ENCODE measurements around the gene SGSM1.

Gene SGSM1

DNA sequence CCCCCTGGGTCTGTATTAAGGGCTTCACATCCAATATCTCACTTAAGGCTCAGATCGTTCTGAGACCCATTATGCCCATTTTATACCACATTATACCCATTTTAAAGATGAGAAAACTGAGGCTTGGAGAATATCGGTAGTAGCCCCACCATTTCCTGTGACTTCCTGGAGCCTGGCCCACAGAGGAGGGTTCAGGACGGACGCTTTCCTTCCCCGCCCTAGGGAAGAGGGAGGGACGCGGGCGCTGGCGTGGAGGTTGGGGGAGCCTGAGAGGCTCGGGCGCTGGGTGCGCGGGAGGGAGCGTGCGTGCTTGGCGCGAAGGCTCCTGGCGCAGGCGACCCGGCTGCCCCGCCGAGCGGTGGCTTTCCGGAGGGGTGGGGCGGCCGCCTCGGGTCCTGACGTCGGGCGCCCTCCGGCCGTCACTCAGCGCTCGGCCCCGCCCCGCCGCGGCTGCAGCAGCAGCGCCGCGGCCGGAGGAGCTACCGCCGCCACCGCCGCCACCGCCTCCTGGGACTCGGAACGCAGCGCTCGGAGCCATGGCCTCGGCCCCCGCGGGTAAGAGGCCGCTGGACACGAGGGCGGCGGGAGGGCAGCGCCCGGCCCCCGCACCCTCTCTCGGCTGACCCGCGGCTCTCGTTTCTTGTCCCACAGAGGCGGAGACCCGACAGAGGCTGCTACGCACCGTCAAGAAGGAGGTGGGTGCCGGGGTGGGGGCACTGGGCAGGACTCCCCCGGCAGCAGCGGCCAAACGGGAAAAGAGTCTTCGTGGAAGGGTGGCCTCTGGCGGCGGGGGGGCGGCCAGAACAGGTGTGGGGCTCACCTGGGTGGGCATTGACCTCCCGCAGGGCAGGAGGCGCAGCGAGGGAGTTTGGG, at the start of gene SGSM1:
SGSM1 (plus strand) TSS at position 422 of the 873 bp plus-strand sequence; CDS start at position 537, 115 bp downstream.
- peaks cover 12% of the 10 kb centered on the region for H3K27me3 Mint-ChIP-seq
- H3K9me3 Mint-ChIP-seq = no peaks in the 10 kb centered on the region
- ATAC-seq (peak; percentile 94), DNase-seq (peak; percentile 67 to 80)
- peaks cover 13% of the 10 kb centered on the region for H3K4me1 Mint-ChIP-seq
- H3K27ac Mint-ChIP-seq = peak within 1 kb of the TSS; percentile 8 to 15
- H3K4me3 Mint-ChIP-seq = peak within 1 kb of the TSS; percentile 68 to 76

GRCh38 chr22:24758164-24758799, 47.7 kb upstream of the SGSM1 start:
- Mint-ChIP-seq H3K27me3 (no peaks in the 10 kb centered on the region), H3K9me3 (no peaks in the 10 kb centered on the region), H3K4me3 (no peak overlapping the region), H3K27ac (no peak overlapping the region), H3K4me1 (no peaks in the 10 kb centered on the region)
- DNase-seq = peak; percentile 39 to 42
- no peak for ATAC-seq

DNA sequence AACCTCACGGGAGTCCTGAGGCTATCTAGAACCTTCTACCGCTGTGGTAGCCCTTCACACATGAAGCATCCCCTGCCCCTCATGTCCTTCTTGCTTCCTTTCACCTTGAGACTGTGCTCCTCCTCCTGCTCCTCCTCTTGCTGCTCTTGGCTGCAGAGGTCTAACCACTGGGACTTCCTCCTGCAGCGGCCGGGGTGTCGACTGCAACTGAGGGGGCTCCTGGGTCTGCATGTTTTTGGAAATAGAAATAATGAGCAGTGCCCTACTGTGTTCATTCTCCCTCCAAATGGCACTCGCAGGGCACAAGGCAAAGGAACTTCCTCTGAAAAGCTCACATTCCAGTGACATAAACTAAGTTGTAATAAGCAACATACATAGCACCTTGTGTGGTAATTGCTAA, 46.2 kb upstream of the SGSM1 start:
- no peaks in the 10 kb centered on the region for H3K4me1 Mint-ChIP-seq
- no peak overlapping the region for H3K27ac Mint-ChIP-seq
- ATAC-seq = no peak
- H3K27me3 Mint-ChIP-seq = peaks cover 11% of the 10 kb centered on the region
- H3K9me3 Mint-ChIP-seq = no peaks in the 10 kb centered on the region
- no peak for DNase-seq
- no peak overlapping the region for H3K4me3 Mint-ChIP-seq

DNA sequence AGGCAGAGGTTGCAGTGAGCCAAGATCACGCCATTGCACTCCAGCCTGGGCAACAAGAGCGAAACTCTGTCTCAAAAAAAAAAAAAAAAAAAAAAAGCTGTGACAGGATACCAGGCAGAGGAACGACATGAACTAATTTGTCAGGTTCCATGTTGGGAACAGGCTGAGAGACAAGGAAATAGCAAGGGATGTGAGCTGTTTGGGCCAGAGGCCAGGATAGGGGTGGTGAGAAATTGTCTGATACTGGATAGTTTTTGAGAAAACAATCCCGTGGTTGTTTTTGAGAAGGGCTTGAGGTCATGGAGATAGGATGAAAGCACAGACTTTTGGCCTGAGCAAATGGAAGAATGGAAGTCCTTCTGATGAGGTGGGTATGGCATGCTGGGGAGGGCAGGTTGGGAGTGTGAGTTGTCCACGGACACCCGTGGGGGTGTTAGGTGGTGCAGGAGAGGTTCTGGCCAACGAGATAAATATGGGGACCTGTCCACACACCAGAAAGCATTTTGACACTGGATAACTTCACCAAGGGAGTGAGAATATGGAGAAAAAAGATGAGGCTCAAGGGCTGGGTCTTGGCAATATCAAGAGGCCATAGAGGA, 45.2 kb upstream of the SGSM1 start:
- Mint-ChIP-seq H3K9me3 (no peaks in the 10 kb centered on the region), H3K4me1 (no peaks in the 10 kb centered on the region), H3K4me3 (no peak overlapping the region), H3K27ac (no peak overlapping the region), H3K27me3 (peaks cover 12% of the 10 kb centered on the region)
- no peak for ATAC-seq
- DNase-seq = no peak

GRCh38 chr22:24761888-24762675, 43.9 kb upstream of the SGSM1 start:
- no peaks in the 10 kb centered on the region for H3K9me3 Mint-ChIP-seq
- no peak overlapping the region for H3K4me3 Mint-ChIP-seq
- ATAC-seq (no peak), DNase-seq (no peak)
- peaks cover 12% of the 10 kb centered on the region for H3K27me3 Mint-ChIP-seq
- no peak overlapping the region for H3K27ac Mint-ChIP-seq
- H3K4me1 Mint-ChIP-seq = no peaks in the 10 kb centered on the region

DNA sequence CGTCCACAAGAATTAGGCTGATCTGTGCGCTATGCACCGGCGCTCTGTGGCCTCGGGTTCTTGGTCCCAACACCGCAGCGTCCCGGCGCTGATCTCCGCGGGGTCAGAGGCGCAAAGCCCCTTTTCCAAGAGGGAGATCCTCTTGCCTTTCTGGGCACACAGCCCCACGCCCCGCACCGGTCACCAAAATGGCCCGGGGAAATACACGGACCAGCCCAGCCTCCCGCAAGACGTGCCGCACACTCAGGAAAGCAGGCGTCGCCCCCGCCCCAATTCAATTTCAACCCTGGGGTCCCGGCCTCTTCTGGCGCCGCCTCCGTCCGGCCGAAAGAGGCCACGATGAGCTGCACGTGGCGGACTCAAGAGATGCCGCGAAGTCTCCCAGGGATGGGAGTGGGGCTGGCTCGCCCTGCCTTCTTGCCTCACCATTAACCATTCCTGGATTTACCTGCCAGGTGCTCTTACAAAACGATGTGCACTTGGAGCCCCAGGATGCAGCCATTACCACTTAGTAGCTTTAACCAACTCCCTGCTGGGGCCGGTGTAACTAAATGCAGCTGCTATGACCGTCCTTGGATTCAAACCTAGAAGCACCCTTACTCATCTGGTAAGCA, 42.0 kb upstream of the SGSM1 start:
- Mint-ChIP-seq H3K4me3 (no peak overlapping the region), H3K9me3 (no peaks in the 10 kb centered on the region), H3K4me1 (no peaks in the 10 kb centered on the region), H3K27me3 (peaks cover 12% of the 10 kb centered on the region), H3K27ac (peak overlapping the region in 1 of 2 donors; percentile 92)
- no peak for DNase-seq
- ATAC-seq = no peak

- Mint-ChIP-seq H3K4me1 (no peaks in the 10 kb centered on the region), H3K4me3 (no peak overlapping the region), H3K27me3 (peaks cover 12% of the 10 kb centered on the region), H3K27ac (no peak overlapping the region), H3K9me3 (no peaks in the 10 kb centered on the region)
- ATAC-seq (no peak), DNase-seq (no peak)
Observed at GRCh38 chr22:24765166-24765565, 40.8 kb upstream of the SGSM1 start.

DNA sequence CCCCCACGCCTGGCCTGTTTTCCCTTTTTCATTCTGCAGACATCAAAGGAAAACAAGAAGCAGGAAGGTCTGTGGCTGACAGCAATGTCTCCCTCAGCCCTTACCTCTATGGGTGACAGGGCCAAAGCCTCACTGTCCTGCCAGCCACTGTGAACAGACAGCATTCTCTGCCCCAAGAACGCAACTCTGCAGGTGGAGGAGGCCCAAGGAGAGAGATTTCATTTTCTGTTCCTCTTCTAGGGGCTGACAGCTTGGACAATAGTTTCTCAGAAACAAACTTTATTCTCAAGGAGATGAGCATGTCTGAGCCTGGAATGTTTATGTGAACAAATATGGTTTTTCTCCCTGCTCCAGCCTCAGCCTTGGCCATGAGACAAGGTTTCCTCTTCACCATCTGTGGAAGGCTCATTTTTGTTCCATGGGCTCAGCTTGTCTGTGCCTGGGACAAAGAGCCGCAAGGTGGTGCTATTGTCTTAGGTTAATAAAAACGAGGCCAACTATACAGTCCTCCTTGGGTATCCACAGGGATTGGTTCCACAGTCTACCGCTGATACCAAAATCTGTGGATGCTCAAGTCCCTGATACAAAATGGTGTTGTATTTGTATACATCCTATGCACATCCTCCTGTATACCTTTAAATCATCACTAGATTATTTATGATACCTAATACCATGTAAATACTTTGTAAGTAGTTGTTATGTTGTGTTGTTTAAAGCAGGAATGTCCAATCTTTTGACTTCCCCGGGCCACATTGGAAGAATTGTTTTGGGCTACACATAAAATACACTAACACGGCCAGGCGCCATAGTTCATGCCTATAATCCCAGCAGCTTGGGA, 37.3 kb upstream of the SGSM1 start:
- DNase-seq = peak; percentile 23 to 30
- H3K27me3 Mint-ChIP-seq = peaks cover 24% of the 10 kb centered on the region
- no peaks in the 10 kb centered on the region for H3K9me3 Mint-ChIP-seq
- peaks cover under 1% of the 10 kb centered on the region for H3K4me1 Mint-ChIP-seq
- ATAC-seq = no peak
- H3K27ac Mint-ChIP-seq = no peak overlapping the region
- H3K4me3 Mint-ChIP-seq = no peak overlapping the region

GRCh38 chr22:24772493-24773220, 33.4 kb upstream of the SGSM1 start:
- Mint-ChIP-seq H3K27ac (no peak overlapping the region), H3K27me3 (peaks cover 23% of the 10 kb centered on the region), H3K4me1 (peaks cover 7% of the 10 kb centered on the region), H3K4me3 (no peak overlapping the region), H3K9me3 (no peaks in the 10 kb centered on the region)
- DNase-seq (no peak), ATAC-seq (no peak)

- Mint-ChIP-seq H3K4me3 (no peak overlapping the region), H3K9me3 (no peaks in the 10 kb centered on the region), H3K27me3 (peaks cover 35% of the 10 kb centered on the region), H3K4me1 (peaks cover 7% of the 10 kb centered on the region), H3K27ac (no peak overlapping the region)
- ATAC-seq = no peak
- DNase-seq = no peak
Observed at GRCh38 chr22:24775769-24776492, 30.1 kb upstream of the SGSM1 start.

DNA sequence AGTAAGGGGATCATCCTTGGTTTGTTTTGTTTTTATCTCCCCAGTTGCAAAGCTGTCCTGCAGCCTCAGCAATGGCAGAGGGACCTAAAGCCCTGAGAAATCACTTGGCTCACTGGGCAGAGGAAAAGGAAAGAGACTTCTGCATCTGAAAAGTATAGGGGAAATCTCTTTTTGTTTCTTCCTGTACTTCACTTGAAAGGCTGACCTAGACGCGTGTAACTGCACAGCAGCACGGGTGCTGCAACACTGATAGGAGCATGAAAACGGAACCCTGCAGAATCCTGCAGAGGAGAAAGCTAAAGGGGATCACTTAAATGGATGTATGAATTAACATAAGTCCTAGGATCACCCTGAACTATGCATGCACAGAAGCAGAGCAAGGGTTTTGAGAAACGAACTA, 29.5 kb upstream of the SGSM1 start:
- ATAC-seq (no peak), DNase-seq (no peak)
- H3K27me3 Mint-ChIP-seq = peaks cover 35% of the 10 kb centered on the region
- no peak overlapping the region for H3K4me3 Mint-ChIP-seq
- H3K4me1 Mint-ChIP-seq = peaks cover 7% of the 10 kb centered on the region
- H3K27ac Mint-ChIP-seq = no peak overlapping the region
- H3K9me3 Mint-ChIP-seq = no peaks in the 10 kb centered on the region

DNA sequence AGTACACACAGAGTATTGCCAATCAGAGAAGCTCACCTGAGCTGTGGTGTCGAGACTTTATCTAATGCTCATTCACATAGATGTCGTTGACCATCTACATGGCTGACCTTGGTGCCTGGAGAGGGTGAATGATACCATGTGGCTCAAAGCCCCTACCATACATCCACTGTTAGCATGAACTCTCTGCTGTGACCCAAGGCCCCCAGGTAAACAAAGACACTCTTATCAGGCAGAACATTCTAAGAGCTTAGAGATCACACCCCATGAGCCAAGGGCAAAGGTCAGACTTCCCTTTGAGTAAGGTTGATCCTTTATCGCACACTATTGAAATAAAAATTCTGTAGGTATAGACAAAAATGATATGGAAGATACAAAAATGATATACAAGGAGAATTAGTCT, 16.5 kb upstream of the SGSM1 start:
- DNase-seq (no peak), ATAC-seq (no peak)
- H3K9me3 Mint-ChIP-seq = no peaks in the 10 kb centered on the region
- no peaks in the 10 kb centered on the region for H3K4me1 Mint-ChIP-seq
- H3K4me3 Mint-ChIP-seq = no peak overlapping the region
- peaks cover 5% of the 10 kb centered on the region for H3K27me3 Mint-ChIP-seq
- H3K27ac Mint-ChIP-seq = no peak overlapping the region

DNA sequence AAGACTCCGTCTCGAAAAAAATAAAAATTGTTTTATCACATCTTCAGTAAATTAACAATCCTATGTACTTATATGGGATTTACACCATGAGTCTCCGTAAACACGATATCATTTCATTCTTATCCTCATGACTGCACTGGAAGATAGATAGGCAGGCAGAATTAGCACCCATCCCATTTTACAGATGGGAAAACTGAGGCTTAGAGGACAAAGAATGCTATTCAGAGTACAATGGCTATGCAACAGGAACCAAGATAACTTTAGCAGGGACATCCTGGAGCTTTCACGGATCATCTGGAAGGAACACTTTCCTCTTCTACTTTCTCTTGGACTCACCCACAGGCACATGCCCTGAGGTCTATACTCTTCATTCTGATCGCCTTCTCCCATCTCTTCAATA, 14.6 kb upstream of the SGSM1 start:
- H3K4me3 Mint-ChIP-seq = no peak overlapping the region
- no peak for ATAC-seq
- no peaks in the 10 kb centered on the region for H3K4me1 Mint-ChIP-seq
- no peak for DNase-seq
- H3K27me3 Mint-ChIP-seq = peaks cover 5% of the 10 kb centered on the region
- H3K9me3 Mint-ChIP-seq = no peaks in the 10 kb centered on the region
- H3K27ac Mint-ChIP-seq = peak overlapping the region in 1 of 2 donors; percentile 62
